ENCODE data around the gene RFNG. TPM values are rescaled to one million over a fixed set of nuclear protein-coding genes. Genes with fewer than 3 reads are reported as not detected.

Gene RFNG
- total and polyA plus RNA-seq, 12 donors = 21.2 to 78.0 (median 47.4) TPM

GRCh38 chr17:82088838-82089722 lies 37.5 kb upstream of the RFNG start:
- Histone ChIP-seq H3K27me3 (no peaks in the 10 kb centered on the region), H3K27ac (no peak overlapping the region), H3K36me3 (replicated peaks in 1 of 2) (peaks cover 0 to 100% of the 10 kb centered on the region in 2 donors), H3K4me1 (replicated peaks in 1 of 2) (no peaks in the 10 kb centered on the region), H3K4me3 (no peak overlapping the region), H3K9me3 (replicated peaks in 1 of 3) (no peaks in the 10 kb centered on the region)
- WGBS, 4 donors = 91 to 94% (median 93%) methylated on average over 9 to 47 of the region's 47 CpGs
- intact Hi-C loops (cut with DNase I) = no loop called here
- no peak for DNase-seq
- no peak for TF ChIP-seq POLR2A (IDR thresholded peaks at IDR 0.05)
- TF ChIP-seq, protein P1, sequence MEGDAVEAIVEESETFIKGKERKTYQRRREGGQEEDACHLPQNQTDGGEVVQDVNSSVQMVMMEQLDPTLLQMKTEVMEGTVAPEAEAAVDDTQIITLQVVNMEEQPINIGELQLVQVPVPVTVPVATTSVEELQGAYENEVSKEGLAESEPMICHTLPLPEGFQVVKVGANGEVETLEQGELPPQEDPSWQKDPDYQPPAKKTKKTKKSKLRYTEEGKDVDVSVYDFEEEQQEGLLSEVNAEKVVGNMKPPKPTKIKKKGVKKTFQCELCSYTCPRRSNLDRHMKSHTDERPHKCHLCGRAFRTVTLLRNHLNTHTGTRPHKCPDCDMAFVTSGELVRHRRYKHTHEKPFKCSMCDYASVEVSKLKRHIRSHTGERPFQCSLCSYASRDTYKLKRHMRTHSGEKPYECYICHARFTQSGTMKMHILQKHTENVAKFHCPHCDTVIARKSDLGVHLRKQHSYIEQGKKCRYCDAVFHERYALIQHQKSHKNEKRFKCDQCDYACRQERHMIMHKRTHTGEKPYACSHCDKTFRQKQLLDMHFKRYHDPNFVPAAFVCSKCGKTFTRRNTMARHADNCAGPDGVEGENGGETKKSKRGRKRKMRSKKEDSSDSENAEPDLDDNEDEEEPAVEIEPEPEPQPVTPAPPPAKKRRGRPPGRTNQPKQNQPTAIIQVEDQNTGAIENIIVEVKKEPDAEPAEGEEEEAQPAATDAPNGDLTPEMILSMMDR (IDR thresholded peaks at IDR 0.05) = no peak

DNA sequence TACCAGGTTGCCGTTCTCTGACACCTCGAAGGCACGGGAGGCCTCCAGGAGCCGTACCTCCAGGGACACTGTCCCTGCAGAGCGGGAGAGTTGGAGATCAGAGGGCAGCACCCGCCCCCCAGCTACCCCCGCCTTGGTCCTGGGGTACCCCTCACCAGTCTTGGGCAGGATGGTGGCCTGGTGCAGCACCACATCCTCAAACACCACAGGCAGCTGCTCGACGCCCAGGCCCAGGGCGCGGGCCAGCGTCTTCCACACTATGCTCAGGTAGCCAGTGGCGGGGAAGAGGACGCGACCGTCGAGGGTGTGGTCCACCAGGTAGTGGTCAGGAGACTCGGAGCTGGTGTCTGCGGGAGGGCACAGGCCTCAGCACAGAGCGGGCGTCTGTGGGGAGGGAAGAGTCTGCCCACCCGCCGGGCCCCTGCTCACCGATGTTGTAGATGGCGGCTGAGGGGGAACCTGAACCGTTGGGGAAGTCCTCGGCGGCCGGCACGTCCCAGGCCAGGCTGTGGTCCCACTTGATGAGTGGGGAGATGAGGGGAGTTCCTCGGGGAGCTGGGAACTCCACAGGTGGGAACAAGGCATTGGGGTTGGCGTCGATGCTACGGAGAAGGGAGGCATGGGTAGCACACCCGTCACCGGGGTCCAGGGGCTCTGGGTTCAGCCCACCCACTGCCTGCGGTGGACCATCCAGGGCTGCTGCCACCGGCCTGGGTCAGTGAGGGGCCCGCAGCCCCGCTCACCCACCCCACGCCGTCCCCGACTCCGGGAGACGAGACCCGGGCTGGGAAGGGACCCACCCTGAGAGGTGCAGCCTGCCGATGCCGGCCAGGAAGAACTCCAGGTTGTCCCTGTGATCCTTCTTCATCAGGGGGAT lies 36.6 kb upstream of the RFNG start:
- DNase-seq = no peak
- no peaks in the 10 kb centered on the region for H3K9me3 ChIP-seq (replicated peaks in 1 of 3)
- no peak overlapping the region for H3K4me3 ChIP-seq
- peaks cover 0 to 100% of the 10 kb centered on the region in 2 donors for H3K36me3 ChIP-seq (replicated peaks in 1 of 2)
- no peaks in the 10 kb centered on the region for H3K27me3 ChIP-seq
- H3K4me1 ChIP-seq (replicated peaks in 1 of 2) = no peaks in the 10 kb centered on the region
- intact Hi-C loops (cut with DNase I) = no loop called here
- no peak for TF ChIP-seq POLR2A (IDR thresholded peaks at IDR 0.05)
- TF ChIP-seq, protein P1 (IDR thresholded peaks at IDR 0.05) = no peak
- WGBS, 4 donors = 94 to 97% (median 95%) methylated on average over 23 to 48 of the region's 48 CpGs
- H3K27ac ChIP-seq = no peak overlapping the region

GRCh38 chr17:82086941-82087906 lies 35.6 kb upstream of the RFNG start:
- no peak for DNase-seq
- H3K27me3 ChIP-seq = no peaks in the 10 kb centered on the region
- H3K9me3 ChIP-seq (replicated peaks in 1 of 3) = no peaks in the 10 kb centered on the region
- intact Hi-C loops (cut with DNase I) = no loop called here
- TF ChIP-seq, protein P1 (IDR thresholded peaks at IDR 0.05) = no peak
- no peak for TF ChIP-seq POLR2A (IDR thresholded peaks at IDR 0.05)
- no peaks in the 10 kb centered on the region for H3K4me1 ChIP-seq (replicated peaks in 1 of 2)
- 83 to 90% (median 88%) methylated on average over 14 to 39 of the region's 39 CpGs for WGBS, 4 donors
- peaks cover 0 to 100% of the 10 kb centered on the region in 2 donors for H3K36me3 ChIP-seq (replicated peaks in 1 of 2)
- no peak overlapping the region for H3K4me3 ChIP-seq
- H3K27ac ChIP-seq = no peak overlapping the region

All from adrenal gland (tissue), 12 donors.